RWPE1 (cell line): ENCODE measurements around the gene PLCH2.
"Not testable (repeated sequence)": the region's sequence is repeated elsewhere in the genome, so short reads cannot be mapped to it uniquely, and the experiment has no call there.

Experiments
- CTCF ChIA-PET: fragments of 350-600 bp; sonication (Branson Sonifier 250); formaldehyde crosslinking; extraction: SDS; loops from one replicate; lab custom pipeline; 2021; lab: Yijun Ruan, JAX
- POLR2A ChIA-PET: fragments of 400-600 bp; formaldehyde crosslinking; extraction: SDS; loops from one replicate; lab custom pipeline; 2020; ENCODE audit warnings: antibody characterized with exemption; ENCODE audit not compliant: low non-redundant PET; lab: Yijun Ruan, JAX
- DNase-seq: peaks from one replicate; pipeline ENCODE4 v3.0.0; 2012; ENCODE audit warnings: low spot score
- H3K27ac ChIP-seq: fragments of 450-650 bp; 2 replicates; pipeline ENCODE4 v1.5.1; 2017
- CTCF ChIP-seq: fragments of 450-650 bp; conservative IDR thresholded peaks from 2 replicates; pipeline ENCODE4 v1.5.1; 2017; ENCODE audit warnings: low read depth, mild to moderate bottlenecking

Gene PLCH2

GRCh38 chr1:2552189-2552588, 76.1 kb downstream of the PLCH2 start:
- no peak for TF ChIP-seq CTCF
- CTCF ChIA-PET, result no interaction called here
- no peak for DNase-seq
- no peak overlapping the region for H3K27ac ChIP-seq
- POLR2A ChIA-PET, result no interaction called here

DNA sequence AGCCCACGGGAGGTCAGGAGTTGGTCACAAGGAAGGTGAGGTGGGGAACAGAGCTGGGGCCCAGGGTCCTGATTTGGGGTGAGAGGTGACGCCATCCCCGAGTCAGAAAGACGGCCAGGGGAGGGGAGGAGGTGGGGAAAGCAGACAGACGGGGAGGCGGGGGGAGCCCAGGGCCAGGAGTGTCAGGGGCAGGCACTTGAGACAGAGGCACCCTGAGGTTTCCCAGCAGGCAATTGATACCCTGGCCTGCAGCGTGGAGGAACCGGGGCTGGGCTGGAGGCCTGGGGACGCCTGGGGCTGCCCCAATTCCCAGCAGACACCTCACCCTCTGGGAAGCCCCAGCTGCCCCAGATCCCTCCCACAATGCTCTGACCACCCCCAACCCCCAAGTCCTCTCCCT, 77.0 kb downstream of the PLCH2 start:
- DNase-seq, H3K27ac ChIP-seq, CTCF ChIA-PET, POLR2A ChIA-PET: not testable (repeated sequence)

- POLR2A ChIA-PET, result no interaction called here
- no peak overlapping the region for H3K27ac ChIP-seq
- DNase-seq, result no peak
- no peak for TF ChIP-seq CTCF
- CTCF ChIA-PET, result no interaction called here
Measured at GRCh38 chr1:2553871-2554620, 78.0 kb downstream of the PLCH2 start.

DNA sequence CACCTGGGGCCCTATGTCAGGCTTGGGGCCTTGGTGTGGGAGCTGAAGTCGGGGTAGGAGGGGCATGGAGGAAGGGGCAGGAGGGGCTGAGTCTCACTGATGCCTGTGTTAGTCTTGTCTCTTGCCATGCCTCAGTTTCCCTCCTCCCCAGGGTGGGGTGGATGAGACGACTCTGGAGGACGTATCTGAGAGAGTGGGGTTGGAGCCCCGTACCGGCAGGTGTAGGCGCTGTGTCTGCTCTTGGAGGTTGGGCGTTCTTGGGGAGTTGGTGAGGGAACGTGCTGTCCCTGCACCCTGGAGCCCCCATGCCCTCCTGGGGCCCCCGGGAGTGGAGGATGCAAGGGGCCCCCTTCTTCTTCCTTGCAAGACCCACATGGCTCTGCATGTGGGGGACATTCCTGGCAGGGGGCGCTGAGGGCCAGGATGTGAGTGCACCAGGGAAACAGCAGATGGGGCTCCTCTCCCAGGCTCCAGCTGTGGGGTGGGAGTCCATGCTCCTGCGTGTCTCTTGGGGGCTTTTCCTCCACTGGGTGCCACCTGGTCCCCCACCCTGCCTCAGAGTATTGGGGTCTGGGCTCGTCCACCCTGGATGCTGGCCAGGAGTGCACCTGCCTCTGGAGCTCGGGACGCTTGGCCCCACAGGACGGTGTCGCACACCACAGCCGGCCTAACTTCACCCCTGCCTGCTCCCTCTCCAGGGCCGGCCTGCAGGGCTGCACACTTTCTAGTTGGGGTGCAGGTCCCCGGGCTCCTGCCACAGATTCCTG, 78.7 kb downstream of the PLCH2 start:
- DNase-seq, result no peak
- CTCF ChIA-PET, result interaction anchor here (0.7 to 1.7 kb wide), 2 partner anchors 31 to 67 kb away, joined by 3 to 5 read pairs; no protein-coding TSS in a partner anchor
- POLR2A ChIA-PET, result no interaction called here
- H3K27ac ChIP-seq, result peak overlapping the region; percentile 85; the same call in 1 of the 2 replicates
- TF ChIP-seq CTCF, result peak; percentile 26; the same call in 1 of the 2 replicates
